NCI-H524 treated with DMSO at 0.1 percent for 48 hours (cell line): ENCODE measurements around the gene WNK2.

Source experiments
- DNase-seq: peaks from one replicate; lab custom pipeline; 2025; lab: John Stamatoyannopoulos, UW

Gene WNK2

GRCh38 chr9:93185266-93186214, 1.6 kb downstream of the WNK2 start:
- DNase-seq = no peak

GRCh38 chr9:93186215-93186945, 2.4 kb downstream of the WNK2 start:
- no peak for DNase-seq

DNA sequence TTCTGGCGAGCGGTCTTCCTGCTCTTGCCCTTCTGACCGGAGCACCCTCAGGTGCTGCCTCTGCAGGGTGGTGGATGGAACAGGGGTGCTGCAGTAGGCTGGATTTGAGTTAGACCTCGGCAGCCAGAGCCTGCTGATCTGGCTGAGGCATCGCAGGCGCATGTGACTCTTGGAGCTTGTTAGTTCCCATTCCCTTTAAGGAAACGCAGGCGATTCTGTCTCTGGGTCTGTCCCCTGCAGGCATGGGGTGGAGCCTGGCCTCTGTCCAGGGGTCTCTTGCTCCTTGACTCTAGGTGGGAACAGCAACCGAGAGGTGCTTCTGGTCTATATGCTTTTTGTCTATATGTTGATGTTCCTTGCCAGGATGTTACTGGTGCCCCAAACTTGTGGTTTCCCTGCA, 3.1 kb downstream of the WNK2 start:
- DNase-seq = no peak

DNA sequence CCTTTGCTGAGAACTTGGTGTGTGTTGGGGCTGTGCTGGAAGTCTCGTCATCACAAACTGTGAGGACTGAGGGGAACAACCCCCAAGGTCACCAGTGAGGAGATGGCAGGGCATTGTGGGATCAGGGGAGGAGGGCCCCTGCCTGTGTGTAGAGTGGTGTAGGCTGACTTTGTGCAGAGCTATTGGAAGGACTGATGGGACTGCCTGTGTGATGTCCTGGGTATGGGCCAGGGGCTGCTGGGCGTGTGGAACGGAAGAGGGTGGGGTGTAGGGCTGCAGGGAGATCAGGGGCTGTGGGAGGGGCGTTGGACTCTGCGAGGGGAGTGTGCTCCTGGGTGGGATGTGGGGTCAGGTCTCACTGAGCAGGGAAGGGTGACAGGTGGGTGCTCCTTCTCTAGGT, 3.6 kb downstream of the WNK2 start:
- DNase-seq = no peak

- no peak for DNase-seq
Observed at GRCh38 chr9:93188426-93189368, 4.8 kb downstream of the WNK2 start.

DNA sequence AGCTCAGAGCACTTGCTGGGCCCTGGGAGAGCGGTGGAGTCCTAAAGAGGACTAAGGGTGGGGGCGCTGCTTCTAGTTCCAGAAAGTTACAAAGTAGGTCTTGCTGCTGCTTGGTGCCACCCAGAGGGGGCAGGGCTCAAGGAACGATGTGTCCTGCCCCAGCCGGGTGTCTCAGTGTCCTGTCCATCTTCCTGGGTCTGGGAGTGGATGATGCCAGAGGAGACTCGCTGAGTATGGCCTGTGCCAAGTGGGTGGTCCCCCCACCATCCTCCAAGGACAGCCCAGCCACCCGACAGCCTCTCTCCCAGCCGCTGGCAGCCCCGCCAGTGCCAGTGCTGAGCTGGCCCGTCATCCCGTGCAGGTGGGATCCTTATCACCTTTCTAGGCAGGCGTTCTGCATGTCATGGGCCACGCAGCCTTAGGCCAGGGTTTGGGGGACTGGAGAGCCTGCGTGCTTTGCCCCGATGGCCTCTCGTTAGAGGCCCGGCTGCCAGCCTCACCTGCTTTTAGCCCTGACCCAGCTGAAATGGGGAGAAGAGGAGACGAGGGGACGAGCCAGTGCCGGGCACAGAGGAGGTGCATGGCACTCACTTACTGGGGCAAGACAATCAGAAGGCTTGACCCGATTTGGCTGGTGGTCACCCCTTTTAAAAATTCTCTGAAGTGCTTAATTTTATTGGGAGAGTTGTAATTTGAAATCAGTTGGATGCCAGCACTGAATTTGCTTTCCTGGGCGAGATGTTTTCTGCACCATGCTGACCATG, 5.6 kb downstream of the WNK2 start:
- DNase-seq = no peak

DNA sequence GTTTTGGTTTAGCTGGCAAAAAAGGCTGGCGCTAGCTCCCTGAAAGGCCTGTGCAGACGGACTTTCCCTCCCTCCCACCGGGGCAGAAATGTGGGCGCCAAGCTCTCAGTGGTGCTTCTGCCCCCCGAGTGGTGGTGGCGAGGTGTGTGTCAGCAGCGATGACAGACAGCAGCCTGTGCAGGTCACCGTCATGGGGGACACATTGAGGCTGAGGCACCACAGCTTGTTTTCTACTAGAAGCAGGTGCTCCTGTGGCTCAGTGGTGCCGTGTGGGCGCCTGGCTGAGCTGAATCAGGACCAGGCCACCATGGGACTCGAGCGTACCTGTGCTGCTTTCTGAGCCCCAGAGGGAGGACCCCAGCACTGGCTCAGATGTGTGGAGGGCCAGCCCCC, 6.2 kb downstream of the WNK2 start:
- no peak for DNase-seq

DNA sequence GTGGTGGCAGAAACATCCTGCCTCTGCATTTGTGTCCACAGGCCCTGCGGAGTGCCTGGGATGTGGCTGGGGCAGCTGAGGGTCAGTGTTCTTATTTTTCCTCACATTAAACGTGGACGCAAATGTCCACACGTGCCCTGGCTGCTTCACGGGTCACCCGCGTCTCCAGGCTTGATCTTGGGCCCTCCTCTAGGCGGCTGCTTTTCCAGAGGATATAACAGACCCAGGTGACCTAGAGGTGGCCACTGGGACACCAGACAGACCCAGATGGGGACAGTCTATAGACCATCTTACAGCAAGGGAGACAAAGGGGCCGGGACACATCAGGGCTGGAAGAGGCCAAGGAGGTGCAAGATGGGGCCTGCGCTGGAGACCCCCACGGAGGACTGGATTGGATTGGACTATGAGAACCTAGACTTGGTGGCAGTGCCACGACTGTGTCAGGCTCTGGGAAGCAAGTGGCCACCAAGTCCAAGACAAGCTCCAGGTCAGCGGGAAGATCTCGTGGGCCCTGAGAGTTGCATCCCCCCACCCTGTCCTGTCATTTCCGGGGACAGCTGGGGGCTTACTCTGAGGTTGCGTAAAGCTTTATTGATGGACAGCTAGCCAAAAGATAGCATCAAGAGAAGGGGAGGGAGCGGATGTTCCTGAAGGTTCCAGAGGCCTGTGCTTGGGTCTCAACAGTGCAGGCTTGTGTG, 6.9 kb downstream of the WNK2 start:
- DNase-seq = no peak

DNA sequence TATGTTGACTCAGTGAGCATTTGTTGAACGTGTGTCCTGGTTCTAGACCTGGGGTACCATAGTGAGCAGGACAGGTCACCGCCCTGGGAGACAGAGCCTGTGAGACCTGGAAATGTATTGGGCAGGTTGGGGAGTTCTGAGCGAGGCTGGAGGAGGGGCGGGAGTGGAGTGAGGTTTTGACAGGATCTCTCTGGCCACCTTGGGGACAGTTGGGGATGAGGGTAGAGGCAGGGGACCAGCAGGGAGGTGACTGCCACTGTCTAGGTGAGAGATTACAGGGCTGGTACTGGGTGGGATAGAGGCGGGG, 7.4 kb downstream of the WNK2 start:
- DNase-seq = no peak

GRCh38 chr9:93192721-93193387, 8.9 kb downstream of the WNK2 start:
- DNase-seq = no peak

DNA sequence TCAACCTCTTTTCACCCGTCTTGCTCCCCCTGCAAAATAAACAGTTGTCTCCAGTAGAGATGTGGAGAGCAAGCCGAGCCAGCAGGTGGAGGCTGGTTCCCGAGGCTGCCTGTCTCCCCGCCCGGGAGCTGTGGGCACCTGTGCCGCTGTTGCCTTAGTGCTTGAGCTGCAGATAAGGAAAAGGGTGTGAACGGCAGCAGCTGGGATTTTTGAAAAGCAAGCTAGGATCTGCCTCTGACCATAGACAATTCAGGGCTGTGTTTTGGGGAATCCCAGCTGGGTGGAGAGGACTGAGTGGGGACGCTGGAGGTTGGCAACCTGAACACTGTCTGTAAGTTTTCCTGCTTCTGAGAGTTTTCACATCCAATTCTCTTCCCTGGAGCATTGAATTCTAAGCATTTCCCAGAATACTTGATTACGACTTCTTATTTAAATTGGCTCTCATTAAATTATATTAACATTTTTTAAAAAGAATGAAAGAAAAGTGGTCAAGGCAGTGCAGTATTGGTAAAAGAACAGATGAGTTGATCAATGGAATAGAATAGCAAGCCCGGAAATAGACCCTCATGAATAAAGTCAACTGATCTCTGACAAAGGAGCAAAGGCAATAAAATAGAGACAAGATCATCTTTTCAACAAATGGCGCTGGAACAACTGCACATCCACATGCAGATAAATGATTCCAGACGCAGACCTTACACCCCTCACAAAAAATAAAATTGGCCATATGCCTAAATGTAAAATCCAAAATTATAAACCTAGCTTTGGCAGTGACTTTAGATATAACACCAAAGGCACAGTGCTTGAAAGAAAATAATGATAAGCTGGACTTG, 9.7 kb downstream of the WNK2 start:
- no peak for DNase-seq

GRCh38 chr9:93194221-93194625, 10.3 kb downstream of the WNK2 start:
- DNase-seq = peak; percentile 26

DNA sequence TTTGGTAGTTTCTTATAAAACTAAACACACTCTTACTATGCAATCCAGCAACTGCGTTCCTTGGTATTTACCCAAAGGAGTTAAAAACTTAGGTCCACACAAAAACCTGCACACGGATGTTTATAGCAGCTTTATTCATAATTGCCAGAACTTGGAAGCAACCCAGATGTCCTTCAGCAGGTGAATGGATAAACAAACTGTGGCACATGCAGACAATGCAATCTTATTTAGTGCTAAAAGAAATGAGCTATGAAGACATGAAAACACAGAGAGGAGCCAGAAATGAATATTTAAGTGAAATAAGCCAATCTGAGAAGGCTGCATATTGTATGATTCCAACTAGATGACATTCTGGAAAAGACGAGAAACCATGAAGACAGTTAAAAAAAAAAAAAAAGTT, 10.7 kb downstream of the WNK2 start:
- no peak for DNase-seq

DNA sequence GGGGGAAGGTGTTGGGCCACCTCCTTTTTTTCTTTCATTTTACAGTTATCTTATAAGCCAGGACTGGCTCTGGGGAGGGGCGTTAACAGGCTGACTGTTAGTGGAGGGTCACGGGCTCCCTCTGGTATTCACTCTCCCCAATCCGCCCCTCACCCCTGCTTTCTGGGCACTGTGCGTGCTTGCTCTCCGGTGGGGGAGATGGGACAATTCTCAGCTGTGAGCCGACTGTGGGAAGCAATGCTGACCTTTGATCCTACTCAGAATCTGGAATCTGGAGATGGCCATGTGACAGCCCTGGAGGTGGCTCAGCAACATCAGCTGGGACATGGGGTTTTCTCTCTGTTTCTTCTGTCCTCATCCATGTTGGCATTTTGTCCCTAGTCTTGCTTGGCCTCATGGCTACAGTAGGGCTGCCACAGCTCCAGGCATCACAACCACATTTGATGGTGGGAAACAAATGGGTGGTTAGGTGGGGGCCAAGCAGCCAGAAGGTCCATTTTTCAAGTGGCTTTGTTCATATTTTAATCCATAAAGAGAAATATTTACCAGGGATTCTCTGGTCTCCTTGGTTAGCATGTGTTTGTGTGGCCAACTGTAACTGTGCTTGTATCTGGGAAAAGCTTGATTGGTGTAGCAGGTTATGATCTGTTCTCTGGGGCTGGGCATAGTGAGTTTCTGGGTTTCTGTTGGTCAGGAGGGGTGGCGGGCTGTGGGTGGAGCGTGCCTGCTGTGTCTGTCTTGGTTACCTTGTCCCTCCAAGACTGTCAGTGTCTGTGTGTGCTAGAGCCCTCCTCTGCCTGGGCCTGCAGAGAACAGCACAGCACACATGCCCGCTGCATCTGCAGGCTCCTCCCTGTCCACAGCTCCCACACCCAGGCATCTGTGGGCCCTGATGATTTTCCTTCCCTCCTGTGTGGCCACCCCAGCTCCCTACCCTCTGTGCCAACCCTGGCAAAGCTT, 12.4 kb downstream of the WNK2 start:
- no peak for DNase-seq

DNA sequence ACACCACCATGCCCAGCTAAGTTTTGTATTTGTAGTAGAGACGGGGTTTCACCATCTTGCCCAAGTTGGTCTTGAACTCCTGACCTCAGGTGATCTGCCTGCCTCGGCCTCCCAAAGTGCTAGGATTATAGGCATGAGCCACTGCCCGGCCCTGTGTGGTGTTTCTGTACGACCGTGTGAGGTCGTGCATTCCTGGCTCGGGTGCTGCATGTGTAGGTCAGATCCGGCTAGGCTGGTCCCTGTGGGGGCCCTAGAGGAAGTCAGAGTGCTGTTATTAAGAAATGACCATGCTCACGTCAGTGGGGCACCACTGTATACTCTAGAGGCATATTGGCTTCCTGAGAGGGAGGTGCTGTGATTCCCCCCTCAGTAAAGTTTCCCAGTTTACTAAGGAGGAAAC, 13.7 kb downstream of the WNK2 start:
- DNase-seq = no peak

DNA sequence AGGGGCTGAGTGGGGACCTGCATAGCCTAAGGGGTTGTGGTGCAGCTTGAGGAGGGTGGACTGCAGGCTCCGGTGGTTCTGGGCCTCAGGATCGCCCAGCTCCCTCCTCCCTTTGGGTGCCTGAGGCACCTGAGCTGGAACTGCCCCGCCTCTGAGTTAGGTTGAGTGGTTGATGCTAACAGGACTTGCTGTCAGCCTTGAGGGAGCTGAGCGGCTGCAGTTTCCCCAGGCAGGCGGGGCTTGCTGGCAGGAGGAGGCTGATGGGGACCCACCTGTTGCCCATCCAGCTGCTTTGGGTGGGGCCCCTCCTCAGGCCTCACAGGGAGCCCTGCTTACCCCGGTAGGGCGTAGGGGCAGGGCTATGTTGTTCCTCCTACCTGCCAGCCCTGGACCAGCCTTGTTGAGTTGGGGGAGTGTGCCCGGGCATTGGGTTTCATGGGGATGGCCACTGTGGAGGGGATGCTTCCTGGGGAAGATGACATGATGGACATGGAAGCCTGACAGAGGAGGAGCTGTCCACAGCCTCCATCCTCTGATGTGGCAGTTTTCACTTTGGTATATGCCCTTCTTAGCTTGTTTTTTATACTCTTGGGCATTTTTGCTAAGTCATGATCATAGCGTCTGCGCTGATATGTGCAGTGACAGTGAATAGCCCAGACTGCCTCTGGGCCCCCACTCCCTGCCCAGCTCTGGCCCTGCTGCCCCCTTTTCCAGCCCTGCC, 14.3 kb downstream of the WNK2 start:
- DNase-seq = no peak

GRCh38 chr9:93198838-93199625, 15.1 kb downstream of the WNK2 start:
- DNase-seq = no peak
